GM21367 (cell line): Measurements from ENCODE around the gene SSBP4.
A peak's percentile ranks its signal among the peaks of the same experiment; 100 is the strongest.
"Not testable (repeated sequence)": the region's sequence is repeated elsewhere in the genome, so short reads cannot be mapped to it uniquely, and the experiment has no call there.

Experiments
- ATAC-seq: cut with Tn5 transposase; IDR thresholded peaks from one replicate; pipeline ENCODE4 v1.9.1; 2021; ENCODE audit not compliant: unreplicated experiment

Gene SSBP4

DNA sequence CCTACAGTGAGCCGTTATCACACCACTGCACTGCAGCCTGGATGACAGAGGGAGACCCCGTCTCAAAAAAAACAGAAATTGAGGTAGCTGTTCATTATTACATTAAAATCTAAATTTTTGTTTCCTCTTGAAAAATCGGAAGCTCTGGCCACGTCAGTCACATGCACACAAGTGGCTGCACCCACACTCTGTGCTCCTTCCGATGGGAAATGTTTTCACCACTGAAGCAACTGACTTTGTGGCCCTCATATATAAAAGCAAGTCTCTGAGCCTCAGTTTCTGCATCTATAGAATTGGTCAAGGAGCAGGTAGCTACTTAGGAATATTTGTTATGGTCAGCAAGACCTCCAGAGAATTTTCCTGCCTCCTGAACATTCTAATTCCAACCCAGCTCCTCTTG lies 26.3 kb upstream of the SSBP4 start:
- no peak for ATAC-seq

- ATAC-seq: no peak
Observed at GRCh38 chr19:18393836-18394235, 25.4 kb upstream of the SSBP4 start.

DNA sequence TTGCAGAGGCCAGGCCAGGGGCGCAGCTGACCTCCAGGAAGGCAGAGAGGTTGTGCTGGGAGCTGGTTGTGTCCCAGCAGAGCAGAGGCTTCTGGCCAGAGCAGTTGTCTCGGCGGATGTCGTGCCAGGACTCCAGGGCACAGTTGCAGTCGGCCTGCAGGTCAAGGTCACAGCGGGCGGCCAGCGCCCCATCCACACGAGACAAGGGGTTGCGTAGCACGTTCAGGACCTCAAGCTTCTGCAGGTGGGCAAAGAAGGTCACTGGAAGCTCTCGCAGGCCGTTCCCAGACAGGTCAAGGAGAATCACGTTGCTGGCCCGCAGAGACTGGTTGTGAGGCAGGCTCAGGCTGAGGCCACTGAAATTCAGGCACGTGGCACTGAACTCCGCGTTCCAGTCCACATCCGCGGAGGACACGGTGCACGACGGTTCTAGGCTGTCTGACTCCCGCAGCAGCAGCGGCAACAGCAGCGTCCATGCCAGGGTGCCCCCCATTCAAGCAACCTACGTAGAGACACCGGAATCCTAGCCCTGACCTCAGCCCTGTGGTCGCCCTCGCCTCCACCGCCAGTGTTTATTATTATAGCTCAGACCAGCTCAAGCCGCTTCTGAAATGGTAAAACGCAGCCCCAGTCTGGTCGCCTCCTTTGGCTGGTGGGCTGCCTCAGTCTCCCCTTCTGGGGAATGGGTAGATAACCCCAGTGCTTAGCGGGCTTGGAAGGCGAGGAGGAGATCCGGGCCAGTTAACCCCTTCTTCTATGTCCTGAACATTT lies 22.5 kb upstream of the SSBP4 start:
- ATAC-seq: no peak

DNA sequence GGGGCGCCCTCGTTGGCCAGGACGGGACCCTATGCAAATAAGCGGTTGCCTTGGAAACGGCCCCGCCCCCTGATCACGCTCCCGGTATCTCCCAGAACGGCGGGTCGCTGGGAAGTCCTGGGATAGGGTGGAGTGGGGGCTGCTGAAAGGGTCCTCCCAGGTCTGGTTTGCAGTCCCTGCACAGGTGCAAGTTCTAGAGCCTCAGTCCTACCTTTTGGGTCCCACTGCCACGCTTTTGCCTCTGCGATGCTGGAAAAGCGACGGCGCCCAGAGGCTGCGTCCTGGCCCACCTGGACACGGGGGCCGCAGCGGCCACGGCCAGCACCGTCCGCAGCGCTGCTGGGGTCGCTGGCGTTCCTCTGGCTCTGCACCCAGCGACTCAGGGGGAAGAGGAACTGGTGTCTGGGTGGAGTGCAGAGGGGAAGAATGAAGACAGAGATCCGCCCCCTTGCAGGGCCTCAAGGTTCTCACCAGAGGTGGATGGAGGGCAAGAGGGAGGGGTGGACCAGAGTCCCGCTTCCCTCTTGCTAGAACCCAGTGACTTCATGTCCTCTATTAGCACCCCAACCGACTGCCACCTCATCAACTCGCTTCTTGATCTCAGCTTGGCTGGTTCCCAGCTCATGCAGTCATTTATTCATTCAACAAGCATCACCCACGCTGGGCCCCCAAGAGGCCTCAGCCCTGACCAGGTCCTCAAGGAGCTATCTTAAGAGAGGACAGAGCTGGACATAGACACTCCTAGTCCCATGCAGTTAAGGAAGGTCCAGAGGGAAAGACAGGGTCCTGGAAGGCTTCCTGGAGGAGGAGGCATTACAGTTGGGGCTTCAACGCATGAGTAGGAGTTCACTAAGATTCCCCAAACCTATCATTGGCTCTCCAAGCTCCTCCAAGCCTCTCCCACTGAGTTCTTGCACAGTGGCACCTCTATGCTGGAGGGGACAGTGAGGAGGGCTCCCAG lies 21.7 kb upstream of the SSBP4 start, which contains the start of gene LRRC25:
LRRC25 (minus strand) TSS at position 381 of the 961 bp plus-strand sequence. CDS start 659 bp downstream, outside the sequence.
- ATAC-seq: no peak

DNA sequence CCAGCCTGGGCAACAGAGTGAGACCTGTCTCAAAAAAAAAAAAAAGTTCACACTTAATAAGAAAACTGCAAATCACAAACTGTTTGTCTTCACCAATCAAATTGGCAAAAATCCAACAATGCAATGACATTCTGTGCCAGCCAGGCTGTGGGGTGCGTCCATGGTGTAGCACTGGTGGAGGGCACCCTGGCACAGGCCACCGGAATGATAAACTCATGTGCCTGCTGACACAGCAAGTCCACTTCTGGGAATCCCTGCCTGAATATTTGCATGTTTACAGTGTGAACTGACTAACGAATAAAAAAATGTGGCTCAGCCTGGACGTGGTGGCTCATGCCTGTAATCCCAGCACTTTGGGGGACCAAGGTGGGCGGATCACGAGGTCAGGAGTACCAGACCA lies 20.2 kb upstream of the SSBP4 start:
- no peak for ATAC-seq

DNA sequence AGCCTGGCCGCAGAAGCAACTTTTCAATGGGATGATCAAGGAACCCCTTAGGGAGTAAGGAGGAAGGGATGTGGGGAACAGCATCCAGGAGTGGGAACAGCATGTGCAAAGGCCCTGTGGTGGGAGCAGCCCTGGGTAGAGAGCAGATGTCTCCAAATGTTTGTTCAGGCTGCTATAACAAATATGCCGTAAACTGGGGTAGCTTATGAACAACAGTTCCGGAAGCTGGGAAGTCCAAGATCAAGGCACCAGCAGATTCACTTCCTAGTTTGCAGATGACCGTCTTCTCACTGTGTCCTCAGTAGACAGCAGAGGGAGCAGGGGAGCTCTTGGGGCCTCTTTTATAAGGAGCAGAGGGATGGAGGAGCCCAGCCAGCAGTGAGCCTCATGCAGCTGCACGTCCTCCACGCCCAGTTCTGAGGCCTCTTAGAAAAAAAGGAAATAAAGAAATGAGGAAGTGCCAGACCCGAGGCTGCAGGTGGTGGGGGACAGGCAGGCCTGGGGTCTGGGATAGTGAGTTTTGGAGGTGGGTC lies 17.6 kb upstream of the SSBP4 start:
- no peak for ATAC-seq

GRCh38 chr19:18402455-18403248 lies 16.5 kb upstream of the SSBP4 start:
- ATAC-seq: not testable (repeated sequence)

- ATAC-seq: not testable (repeated sequence)
Observed at GRCh38 chr19:18405754-18406153, 13.4 kb upstream of the SSBP4 start.

DNA sequence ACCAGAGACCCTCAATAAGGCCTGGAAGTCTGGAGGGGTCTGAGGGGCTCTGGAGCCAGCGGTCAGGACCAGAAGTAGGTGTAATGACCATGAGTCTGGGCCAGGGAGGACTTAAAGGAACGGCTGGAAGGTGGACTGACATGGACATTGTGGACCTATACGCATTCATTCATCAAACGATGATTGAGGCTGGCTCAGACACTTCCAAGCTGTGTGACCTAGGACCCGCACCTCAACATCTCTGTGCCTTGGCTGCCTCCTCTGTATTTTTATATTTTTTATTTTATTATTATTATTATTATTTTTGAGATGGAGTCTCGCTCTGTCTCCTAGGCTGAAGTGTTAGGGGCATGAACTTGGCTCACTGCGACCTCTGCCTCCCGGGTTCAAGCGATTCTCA lies 12.4 kb upstream of the SSBP4 start:
- no peak for ATAC-seq

DNA sequence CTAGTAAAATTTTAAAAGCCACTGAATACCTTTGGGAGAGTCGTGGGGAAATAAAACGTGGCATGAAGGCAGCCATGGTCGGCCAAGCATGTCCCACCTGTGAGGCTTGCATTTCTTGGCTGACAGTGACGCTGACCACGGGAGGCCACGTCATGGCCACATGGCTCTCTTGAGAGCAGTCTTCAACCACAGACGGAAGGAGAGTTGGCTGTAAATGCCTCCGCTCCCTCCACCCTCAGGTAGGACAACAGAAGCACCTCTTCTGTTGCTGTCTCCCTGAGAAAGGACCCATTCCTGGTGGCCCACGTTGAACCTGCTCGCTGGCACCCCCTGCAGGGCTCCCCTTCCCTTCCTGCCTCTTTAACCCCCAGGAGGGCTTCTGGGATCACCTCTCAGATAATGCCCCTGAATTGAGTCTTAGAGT lies 11.1 kb upstream of the SSBP4 start:
- ATAC-seq: peak; percentile 56

GRCh38 chr19:18412610-18413239 lies 6.5 kb upstream of the SSBP4 start:
- no peak for ATAC-seq

DNA sequence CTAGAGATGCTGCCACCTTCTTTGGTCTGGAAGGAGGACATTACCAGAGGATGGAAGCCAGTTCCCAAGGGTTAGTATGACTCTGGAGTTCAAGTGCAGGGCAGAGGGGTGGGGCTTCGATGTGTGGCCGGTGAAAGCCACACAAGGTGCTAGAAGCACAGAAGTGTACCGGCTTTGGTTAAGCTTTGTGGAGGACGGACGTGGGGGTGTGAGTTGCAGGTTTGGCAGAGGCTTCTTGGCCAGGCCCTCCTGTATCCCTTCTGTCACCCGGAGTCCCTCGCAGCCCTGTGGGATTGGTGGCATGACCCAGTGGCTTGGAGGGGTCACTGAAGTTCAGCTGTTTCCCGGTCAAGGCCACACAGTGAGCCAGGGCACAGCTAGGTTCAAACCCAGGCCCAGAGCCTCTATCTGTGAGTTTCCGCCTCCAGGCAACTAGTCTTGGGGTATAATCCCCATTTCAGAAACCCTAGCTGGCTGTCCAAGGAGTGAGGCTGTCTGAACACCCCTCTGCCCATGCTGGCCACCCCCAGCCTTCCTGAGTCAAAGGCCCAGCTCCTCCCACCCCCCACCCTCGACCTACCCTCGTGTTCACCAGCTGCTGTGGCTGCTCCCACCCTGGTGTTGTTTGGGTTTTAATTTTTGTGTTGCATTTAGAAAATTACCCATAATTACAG lies 4.6 kb upstream of the SSBP4 start:
- ATAC-seq: no peak

GRCh38 chr19:18415178-18415867 lies 3.9 kb upstream of the SSBP4 start:
- ATAC-seq: no peak

DNA sequence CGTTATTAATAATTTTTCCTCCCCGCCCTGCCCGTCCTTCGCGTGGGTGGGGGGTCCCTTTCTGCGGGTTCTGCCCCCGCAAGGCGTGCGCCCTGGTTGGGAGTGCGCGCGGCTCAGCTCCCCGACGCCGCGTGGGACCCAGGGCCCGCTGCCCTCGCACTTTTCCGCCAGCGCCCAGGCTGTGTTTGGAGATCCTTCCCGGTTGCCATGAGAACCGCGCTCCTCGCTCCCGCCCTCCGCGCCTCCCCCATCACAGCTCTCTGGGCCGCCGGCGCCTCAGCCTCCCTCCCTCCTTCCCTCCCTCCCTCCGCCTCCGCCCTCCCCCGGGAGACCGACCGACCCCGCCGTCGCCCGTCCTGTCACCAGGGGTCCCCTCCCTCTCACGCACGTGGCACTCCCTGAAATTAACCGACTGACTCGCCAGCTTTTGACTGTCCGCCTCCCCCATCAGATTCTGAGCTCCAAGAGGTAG lies 2.4 kb upstream of the SSBP4 start:
- no peak for ATAC-seq

DNA sequence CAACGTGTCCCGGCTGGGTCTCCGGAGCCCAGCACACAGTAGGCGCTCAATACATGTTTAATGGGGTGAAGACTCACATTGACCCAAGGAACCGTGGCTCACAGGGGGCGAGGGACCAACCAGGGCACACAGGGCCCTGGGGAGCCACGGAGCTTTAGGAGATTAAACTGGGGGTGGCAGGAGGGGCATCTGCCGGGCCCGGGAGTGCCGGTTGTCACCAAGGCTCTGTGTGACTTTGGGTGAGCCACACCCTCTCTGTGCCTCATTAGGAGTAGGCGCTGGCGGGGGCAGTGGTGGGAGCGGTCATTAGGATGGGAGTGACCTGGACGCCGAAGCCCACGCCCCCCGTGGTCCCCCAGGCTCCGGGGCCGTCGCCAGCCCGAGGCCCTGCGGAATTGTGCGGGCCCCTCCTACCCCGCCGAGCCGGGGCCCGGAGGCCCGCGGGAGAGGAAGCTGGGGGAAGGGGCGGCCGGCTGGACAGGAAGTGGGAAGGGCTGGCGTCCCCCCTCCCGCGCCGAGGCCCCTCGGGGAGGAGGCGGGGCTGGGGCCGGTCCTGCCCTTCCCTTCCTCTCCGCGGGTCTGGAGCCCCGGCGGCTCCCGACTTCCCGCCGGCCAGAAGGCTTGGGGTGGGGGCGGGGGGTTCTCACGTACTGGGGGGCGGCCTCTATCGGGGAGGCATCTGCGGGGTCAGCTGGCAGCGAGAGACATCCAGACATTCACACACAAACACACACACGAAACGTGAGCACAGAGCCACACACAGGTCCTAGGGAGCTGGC lies 1.8 kb upstream of the SSBP4 start:
- no peak for ATAC-seq

GRCh38 chr19:18418029-18418482 lies 1.1 kb upstream of the SSBP4 start:
- no peak for ATAC-seq

DNA sequence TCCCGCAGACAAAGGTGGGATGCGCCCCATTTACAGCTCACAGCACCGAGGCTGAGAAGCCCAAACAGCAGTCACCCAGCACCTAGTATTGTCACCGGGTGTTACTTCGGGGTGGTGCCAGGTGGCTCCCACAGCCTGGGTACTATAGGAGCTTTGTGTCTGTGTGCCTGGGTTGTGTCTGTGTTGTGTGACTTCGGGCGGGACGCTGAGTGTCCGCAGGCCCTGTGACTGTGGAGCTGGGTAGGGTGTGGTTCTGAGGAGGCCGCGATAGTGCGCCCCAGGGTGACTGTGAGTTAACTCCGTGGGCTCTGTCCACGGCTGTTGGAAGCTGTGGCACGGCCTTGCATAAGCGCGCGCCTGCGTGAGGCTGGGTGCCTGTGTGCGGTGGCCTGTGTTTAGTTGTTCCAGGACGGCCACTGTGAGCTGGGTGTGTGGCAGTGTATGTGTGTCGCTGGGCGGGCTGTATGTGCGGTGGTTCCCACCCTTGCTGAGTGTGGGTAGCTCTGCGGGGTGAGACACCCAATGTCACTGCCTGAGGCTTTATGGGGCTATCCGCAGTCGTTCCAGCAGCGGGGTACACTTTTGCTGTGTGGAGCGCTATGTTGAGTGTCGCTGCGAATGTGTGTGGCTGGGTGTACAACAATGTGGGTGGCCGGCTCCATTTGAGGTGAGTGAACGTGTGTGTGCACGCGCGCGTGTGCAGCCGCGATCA lies 559 bp upstream of the SSBP4 start:
- ATAC-seq: no peak
